ENCODE data around the gene ZNF605.

DNA sequence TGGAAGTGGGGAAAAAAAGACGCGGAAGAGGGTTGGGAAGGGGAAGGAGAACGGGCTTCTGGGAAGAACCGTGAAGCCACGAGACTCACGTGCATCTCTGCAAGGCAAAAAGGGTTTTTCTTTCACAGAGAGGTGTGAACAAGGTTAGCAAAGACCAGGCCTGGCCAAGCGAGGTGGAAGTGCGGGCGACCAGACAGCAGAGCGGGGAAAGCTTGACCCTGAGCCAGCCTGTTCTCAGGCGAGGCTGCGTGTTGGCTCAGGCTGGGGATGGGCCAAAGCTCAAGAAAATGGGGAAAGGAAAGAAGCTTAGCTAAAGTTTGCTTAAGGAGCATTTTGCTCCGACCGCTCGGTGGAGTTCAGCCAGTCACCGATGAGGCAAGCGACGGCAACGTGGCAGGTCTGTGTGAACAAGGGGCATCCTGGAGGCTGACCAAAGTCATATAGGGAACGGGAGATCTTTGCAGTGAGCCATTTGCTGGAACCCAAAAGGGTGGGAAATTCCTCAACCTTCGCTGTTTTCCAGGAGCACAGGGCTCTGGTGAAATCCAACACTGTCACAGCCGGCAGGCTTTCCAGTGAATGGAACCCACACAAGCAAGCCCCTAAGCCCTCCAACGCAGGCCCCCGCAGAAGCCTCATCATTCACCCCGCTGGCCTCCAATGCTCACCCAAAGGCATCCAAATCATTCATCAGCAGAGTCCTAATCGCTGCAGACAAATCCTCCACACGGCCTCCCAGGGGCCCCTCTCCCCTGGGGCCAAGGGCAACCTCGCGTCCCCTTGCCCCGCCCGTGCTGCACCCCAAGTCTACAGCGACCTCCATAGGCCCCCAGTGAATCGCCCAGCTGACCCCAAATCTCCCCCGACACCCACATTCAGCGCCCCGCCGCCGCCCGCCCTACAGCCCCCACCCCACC, 754 bp downstream of the ZNF605 start:
- TF ChIP-seq, protein P1, sequence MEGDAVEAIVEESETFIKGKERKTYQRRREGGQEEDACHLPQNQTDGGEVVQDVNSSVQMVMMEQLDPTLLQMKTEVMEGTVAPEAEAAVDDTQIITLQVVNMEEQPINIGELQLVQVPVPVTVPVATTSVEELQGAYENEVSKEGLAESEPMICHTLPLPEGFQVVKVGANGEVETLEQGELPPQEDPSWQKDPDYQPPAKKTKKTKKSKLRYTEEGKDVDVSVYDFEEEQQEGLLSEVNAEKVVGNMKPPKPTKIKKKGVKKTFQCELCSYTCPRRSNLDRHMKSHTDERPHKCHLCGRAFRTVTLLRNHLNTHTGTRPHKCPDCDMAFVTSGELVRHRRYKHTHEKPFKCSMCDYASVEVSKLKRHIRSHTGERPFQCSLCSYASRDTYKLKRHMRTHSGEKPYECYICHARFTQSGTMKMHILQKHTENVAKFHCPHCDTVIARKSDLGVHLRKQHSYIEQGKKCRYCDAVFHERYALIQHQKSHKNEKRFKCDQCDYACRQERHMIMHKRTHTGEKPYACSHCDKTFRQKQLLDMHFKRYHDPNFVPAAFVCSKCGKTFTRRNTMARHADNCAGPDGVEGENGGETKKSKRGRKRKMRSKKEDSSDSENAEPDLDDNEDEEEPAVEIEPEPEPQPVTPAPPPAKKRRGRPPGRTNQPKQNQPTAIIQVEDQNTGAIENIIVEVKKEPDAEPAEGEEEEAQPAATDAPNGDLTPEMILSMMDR (IDR thresholded peaks at IDR 0.05), result no peak
- TF ChIP-seq POLR2A (IDR thresholded peaks at IDR 0.05), result no peak

Measured in uterus (tissue), 2 donors.